Measurements from ENCODE around the gene HOXD4.

Gene HOXD4

DNA sequence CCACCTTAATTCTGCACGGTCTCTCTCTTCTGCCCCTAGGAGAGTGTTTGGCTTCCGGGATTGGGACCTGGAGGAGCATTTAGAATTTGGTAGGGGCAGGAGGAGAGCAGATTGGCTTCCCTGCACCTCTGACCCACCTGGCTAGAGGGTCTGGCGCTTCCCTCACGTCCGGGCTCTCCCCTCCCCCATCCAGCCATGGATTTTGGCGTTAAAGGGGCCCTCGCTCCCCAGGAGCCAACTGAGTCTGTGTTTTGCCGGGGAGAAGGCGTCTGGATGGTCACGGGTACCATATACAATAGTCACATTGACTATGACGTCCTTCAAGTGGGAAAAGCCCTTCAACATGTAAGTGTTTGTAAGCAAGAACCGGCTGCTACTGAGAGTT is 12.3 kb downstream of the HOXD4 start:
- H3K4me3 ChIP-seq (ENCODE audit: low read length), result no peak overlapping the region
- DNase-seq (ENCODE audit: low read depth, low spot score), result no peak

DNA sequence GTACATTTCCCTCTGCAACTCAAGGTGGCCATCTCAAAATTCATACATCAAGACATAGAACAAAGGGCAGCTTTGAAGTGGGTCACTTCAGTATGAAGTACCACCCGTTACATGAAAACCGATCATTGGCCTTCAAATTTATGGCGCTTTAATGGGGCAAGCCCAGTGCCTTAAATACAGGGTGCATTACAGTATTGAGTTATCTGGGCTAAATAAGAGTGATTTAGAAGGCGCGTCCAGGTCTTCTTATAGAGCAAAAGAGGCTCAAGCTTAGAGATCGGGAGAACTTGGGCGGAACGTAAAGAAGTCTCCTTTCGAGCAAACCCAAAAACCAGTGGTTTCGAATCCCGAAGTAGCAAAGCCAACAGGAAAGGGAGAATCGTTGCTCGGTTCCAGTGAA is 12.9 kb downstream of the HOXD4 start:
- H3K4me3 ChIP-seq (ENCODE audit: low read length), result no peak overlapping the region
- no peak for DNase-seq (ENCODE audit: low read depth, low spot score)

DNA sequence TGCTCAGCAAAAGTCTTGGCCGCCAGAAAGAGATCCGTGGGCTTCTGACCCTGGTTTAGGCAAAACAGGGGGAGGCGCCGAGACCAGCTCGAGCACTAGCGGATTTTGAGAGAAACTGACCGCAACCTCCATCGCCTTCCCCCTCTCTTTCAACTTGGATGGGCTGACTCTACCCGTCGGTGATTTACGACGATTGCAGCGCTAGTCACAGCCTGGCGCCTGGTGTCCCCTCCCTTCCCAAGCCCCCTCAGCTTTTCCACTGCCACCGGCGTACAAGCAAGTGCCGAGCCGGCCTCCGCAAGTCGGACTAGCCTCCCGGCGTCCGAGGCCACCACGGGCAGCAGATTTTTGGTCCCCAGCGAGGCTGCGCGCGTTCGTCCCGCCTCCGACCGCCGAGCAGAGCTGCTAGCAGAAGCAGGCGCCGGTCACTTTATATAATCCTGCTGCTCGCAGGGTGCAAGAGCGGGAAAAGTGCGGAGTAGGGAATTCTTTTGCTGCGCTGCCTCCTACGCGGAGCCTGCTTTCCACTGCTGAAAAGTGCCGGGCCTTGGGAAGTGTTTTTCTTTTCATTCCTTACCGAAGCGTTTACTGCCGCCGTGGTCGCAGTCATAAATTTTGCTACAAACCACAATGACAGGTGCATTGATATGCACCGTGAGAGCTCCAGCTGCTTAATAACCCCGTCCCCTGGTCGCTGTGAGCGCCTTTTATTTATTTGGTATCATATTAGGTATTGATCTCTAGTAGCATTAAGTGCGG is 13.4 kb downstream of the HOXD4 start:
- DNase-seq (ENCODE audit: low read depth, low spot score), result no peak

DNA sequence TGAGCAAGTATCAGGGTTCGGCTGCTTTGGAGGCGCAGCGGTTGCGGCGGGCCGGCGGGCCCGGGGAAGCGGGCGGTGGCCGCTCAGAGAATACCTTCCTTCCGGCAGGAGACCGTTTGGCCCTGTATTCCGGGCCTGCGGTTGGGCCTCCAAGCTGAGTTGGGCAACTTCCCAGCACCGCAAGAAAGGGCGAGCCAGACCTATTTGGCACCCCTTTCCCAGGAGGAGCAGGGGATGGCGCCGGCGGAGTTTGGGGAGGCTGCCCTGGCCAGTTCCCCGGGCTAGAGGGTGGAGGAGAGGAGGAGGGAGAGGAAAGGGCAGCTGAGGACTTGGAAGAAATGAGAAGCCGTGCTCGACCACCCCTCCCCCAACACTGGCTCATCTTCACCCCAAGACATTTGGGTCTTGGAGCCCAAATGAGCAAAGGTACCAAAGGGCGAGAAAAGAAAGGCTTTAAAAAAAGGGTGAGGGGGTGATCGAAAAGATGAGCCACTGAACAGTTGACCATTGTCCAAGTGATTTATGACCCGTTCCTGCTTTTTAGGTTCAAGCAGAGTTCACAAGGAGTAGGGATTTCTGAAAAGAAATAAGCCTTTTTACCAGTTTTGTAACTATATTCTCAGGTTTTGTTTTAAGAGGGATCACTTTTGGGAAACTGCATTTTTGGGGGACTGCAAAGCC is 14.2 kb downstream of the HOXD4 start:
- no peak for DNase-seq (ENCODE audit: low read depth, low spot score)
- no peak overlapping the region for H3K4me3 ChIP-seq (ENCODE audit: low read length)

More for the DNA sequence above, 13.4 kb downstream of the HOXD4 start:
- H3K4me3 ChIP-seq (ENCODE audit: low read length), result no peak overlapping the region

DNA sequence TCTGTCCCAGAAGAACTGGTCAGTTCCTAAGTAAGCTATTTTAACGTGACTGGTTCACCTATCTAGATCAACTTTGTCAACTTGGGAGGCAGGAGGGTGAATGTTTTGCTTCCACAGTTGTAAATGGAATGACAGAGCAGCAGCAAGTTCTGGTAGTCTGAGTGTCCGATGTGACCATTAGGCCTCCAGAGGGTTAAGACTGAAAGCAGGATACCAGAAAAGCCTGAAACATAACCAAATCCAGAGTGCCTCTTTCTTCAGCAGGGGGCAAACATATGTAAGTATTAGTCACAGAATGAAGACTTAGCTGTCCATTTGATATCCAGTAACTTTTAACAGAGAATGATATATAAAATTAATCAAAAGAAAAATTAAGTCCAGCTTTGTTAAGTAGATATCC is 14.9 kb downstream of the HOXD4 start:
- H3K4me3 ChIP-seq (ENCODE audit: low read length), result no peak overlapping the region
- DNase-seq (ENCODE audit: low read depth, low spot score), result no peak

DNA sequence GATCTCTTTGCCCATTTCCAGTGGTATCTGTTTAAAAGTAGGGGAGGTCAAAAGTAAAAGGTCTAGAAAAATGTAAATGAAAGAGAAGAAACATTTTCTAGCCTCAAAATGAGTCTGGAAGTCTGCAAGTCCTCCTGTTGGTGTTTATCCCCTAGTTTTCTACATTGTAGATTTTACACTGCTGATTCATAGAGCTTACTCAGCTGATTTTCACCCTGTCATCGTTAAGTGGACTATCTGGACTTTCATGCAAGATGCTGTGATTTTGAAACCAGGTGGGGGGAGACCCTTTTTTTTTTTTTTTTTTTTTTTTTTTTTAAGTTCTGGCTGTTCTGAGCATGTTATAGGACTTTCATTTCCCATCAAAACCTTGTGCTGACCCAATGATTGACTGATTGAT is 16.0 kb downstream of the HOXD4 start:
- no peak overlapping the region for H3K4me3 ChIP-seq (ENCODE audit: low read length)
- no peak for DNase-seq (ENCODE audit: low read depth, low spot score)

DNA sequence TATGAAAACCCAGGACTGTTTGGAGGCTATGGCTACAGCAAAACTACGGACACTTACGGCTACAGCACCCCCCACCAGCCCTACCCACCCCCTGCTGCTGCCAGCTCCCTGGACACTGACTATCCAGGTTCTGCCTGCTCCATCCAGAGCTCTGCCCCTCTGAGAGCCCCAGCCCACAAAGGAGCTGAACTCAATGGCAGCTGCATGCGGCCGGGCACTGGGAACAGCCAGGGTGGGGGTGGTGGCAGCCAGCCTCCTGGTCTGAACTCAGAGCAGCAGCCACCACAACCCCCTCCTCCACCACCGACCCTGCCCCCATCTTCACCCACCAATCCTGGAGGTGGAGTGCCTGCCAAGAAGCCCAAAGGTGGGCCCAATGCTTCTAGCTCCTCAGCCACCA is 17.8 kb downstream of the HOXD4 start:
- DNase-seq (ENCODE audit: low read depth, low spot score), result no peak
- no peak overlapping the region for H3K4me3 ChIP-seq (ENCODE audit: low read length)

DNA sequence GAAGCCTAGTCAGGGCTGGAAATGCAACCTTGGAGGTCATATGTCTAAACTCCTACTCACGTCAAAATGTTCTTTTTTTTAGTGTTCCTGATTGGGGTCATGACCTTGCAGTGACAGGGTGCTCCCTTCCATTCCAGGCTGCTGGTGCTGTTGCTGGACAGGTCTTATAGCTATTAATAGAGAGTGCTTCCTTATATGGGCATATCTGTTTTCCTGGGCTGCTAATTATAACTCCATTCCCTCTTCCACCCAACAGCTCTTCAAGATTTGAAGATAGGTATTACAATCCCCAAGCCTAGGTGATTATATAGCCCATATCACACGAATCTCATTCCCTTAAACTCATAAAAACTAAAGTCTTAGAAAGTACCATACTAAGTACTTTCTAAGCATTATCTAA is 18.4 kb downstream of the HOXD4 start:
- DNase-seq (ENCODE audit: low read depth, low spot score), result no peak
- H3K4me3 ChIP-seq (ENCODE audit: low read length), result no peak overlapping the region

DNA sequence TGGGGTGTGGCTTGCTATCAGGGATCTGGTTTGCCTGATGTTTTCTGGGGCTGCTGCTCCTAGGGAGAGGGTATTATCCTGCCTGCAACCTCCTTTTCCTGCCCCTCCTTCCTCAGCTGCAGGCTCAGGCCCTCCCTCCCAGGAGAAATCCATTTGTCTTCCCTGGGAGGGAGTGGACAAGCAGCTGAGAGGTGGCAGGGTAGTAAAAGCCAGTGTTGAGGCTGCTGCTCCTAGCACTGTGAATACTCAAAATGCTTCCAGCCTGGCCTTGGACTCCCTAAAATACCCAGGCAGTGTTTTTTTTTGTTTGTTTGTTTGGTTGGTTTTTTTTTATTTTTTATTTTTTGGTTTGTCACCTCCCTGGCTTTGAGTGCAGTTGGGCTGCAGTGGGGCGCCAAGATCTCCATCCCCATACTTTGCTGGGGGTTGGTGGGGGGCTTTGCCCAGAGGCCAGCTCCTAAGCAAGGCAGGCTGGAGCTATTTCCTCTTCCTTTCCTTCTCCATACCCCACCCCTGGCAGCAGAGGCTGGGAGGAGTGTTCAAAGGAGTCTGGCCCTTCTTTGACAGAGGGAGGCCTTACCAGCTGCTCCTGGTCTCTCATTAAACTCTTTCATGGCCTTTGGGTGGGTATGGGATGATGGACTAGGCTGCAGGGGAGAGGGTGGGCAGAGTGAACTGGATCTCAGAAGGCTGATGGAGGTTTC is 19.4 kb downstream of the HOXD4 start:
- no peak for DNase-seq (ENCODE audit: low read depth, low spot score)
- no peak overlapping the region for H3K4me3 ChIP-seq (ENCODE audit: low read length)

DNA sequence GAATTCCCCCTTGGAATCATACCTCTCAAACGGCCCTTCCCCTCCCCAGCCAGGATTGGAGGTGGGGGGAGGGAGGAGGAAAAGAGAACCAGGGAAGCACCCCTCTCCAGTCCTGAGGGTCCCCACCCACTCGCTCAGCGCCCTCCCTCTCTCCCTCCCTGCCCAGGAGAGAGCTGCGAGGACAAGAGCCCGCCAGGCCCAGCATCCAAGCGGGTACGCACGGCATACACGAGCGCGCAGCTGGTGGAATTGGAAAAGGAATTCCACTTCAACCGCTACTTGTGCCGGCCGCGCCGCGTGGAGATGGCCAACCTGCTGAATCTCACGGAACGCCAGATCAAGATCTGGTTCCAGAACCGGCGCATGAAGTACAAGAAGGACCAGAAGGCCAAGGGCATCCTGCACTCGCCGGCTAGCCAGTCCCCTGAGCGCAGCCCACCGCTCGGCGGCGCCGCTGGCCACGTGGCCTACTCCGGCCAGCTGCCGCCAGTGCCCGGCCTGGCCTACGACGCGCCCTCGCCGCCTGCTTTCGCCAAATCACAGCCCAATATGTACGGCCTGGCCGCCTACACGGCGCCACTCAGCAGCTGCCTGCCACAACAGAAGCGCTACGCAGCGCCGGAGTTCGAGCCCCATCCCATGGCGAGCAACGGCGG is 20.1 kb downstream of the HOXD4 start:
- DNase-seq (ENCODE audit: low read depth, low spot score), result no peak
- H3K4me3 ChIP-seq (ENCODE audit: low read length), result no peak overlapping the region

DNA sequence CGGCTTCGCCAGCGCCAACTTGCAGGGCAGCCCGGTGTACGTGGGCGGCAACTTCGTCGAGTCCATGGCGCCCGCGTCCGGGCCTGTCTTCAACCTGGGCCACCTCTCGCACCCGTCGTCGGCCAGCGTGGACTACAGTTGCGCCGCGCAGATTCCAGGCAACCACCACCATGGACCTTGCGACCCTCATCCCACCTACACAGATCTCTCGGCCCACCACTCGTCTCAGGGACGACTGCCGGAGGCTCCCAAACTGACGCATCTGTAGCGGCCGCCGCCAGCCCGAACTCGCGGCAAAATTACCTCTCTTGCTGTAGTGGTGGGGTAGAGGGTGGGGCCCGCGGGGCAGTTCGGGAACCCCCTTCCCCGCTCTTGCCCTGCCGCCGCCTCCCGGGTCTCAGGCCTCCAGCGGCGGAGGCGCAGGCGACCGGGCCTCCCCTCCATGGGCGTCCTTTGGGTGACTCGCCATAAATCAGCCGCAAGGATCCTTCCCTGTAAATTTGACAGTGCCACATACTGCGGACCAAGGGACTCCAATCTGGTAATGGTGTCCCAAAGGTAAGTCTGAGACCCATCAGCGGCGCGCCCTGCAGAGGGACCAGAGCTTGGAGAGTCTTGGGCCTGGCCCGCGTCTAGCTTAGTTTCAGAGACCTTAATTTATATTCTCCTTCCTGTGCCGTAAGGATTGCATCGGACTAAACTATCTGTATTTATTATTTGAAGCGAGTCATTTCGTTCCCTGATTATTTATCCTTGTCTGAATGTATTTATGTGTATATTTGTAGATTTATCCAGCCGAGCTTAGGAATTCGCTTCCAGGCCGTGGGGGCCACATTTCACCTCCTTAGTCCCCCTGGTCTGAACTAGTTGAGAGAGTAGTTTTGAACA is 20.9 kb downstream of the HOXD4 start:
- no peak overlapping the region for H3K4me3 ChIP-seq (ENCODE audit: low read length)
- no peak for DNase-seq (ENCODE audit: low read depth, low spot score)

DNA sequence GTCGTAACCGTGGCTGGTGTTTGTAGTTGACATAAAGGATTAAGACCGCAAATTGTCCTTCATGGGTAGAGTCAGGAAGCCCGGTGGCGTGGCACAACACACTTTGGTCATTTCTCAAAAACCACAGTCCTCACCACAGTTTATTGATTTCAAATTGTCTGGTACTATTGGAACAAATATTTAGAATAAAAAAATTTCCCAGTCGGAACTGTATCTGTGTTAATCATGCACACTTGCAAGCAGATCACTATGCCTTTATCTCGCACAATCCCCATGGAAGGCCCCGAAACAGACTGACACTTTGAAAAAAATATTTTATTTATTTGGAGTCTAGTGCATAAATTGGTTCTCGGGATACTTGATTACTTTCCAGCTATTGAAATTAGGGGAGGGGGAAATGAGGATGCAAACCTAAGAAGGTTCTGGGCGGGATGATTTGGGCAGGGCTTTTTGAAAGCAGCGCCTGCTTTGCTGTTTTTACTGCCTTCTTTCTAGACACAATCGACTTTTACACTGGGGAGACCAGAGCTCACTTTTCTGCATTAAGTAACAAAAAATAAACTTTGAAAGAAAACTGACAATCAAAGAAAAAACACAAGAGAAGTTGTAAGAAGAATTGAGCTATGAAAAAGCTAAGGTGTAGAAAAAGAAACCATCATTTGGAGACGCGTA is 21.7 kb downstream of the HOXD4 start:
- H3K4me3 ChIP-seq (ENCODE audit: low read length), result no peak overlapping the region
- DNase-seq (ENCODE audit: low read depth, low spot score), result no peak

DNA sequence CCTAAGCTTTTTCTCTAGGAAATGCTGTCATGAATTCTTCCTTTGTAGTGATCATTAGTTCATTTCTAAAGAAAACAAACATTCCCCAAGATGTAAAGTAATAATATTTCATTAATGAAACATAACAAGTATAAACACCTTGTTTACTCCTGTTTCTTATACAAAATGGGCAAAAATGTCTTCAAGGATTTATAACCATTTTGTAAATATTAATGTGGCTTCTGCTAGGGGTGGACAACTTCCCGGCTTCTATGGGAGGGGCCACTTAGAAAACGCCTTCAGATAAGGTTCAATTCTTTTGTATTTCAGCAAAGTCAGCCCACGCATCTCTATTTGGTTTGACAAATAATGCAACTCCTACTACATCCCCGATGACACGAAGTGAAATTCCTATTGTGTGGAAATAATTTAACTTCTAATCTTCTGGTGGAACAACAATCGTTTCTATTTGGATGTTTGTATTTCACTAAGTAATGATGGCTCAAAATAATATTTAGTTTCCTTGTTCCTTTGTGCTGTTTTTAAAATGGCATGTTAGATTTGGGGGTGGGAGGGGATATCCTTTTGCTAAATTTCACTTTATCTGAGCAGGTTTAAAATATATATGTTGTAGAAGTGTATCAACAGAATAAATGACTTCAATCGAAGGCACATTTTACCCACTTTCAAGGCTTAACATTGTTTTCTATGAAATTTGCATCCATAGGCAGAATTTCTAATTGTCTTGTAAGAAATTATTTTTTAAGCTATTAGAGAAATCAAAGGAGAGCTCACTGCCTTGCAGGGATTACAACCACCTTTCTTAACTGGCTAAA is 22.4 kb downstream of the HOXD4 start:
- no peak overlapping the region for H3K4me3 ChIP-seq (ENCODE audit: low read length)
- no peak for DNase-seq (ENCODE audit: low read depth, low spot score)

DNA sequence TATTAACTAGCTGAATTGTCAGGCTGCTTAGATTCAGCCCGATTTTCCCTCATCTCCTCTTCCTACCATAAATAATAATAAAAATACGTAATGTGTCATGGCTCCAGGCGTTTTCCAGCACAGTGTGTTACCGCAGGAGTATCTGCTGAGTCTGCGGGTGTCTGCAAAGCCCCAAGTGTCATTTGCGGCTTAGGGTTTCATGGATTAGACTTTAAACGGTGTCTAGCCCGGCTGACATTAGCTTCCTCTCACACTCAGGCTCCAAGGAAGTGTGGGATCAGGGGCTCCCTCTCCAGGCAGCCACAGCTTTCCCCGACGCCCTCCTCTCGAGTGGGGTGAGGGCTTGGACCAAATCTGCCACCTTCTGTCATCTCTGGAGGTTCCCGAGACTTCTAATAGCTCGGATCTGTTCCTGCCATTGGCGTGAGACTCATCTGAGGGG is 23.1 kb downstream of the HOXD4 start:
- no peak for DNase-seq (ENCODE audit: low read depth, low spot score)
- H3K4me3 ChIP-seq (ENCODE audit: low read length), result peak overlapping the region; percentile 36

DNA sequence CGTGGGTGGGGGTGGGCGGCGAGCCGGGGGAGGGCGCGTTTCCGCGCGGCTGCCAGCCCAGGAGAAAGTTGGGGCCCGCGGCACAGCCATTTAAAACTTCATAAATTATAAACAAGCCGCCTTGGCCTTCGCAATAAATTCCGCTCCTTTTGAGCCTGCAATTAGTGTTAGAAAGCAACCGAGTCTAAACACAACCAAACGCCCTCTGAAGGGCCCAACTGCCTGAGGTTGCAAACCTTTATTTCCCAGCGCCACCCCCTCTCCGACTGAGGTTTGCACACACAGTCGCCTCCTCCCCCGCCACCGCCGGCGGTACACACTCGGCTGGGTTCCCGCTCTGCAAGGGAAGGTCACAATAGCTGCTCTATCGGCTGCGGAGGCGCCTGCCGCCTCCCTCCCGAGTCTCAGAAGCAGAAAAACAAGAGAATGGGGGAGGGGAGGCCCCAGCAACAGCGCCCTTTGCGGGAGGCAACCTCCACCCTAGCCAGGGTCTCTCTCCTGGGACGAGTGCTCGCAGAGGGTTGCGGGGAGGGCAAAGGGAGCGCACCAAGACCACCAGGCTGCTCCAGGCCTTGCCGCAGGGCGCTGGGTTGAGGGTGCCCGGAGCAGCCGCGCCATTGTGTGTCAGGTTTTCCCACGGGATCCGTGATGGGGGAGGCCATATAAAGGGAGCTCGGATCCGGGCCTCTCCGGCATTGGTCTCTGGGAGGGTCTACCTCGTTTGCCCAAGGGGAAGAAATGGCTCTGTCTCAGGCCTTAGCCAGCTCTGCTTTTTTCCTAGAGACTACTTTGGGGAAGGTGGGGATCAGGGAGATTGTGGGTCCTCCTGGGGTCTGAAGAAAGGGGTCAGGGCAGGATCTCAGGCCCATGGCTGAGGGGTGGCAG is 23.7 kb downstream of the HOXD4 start:
- peak; percentile 53 for DNase-seq (ENCODE audit: low read depth, low spot score)
- H3K4me3 ChIP-seq (ENCODE audit: low read length), result peak overlapping the region; percentile 36

DNA sequence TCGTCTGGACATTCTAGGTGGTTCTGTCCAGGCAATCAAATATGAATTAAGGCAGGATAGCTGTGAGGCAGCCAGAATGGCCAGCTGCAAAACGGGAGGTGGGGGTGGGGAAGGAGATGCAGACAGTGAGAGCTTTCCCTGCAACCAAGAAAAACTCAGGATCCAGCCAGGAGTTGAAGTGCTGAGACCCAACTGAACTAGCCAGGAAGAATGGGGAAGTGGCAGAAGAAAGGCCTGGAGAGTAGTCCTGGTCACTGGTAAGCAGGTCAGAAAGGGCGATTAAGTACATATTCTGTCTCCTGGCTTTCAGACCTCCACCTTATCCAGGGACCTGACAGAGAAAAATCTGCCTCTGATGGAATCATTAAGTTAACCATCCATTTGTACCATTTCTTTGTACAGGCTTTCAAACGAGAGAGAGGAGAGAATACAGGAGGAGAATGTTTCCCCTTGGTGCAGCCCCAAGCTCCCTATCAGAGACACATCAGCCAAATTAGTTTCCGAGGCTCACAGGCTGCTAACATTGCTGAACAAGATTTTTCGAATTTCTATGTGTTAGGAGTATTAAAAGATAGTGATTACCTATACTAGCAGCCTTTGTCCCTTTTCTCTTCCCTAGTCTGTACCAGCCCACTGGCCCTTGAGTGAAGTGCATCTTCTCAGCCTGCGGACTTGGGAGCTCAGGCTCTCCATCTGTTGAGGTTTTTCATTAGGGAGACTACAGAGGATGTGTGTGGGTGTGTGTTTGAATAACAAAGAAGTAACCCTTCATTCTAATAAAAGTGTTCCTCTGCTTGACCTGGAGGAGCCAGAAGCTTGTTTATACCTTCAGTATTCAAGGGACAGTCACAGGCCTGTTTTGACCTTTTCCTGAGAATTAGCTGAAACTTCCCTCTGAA is 24.6 kb downstream of the HOXD4 start:
- DNase-seq (ENCODE audit: low read depth, low spot score), result no peak
- H3K4me3 ChIP-seq (ENCODE audit: low read length), result no peak overlapping the region
